Suppressor macrophage treated with lipopolysaccharide for 4 hours (primary cell): ENCODE results near the gene TOR1AIP1.
A peak's percentile ranks its signal among the peaks of the same experiment; 100 is the strongest.
"Not testable (repeated sequence)": the region's sequence is repeated elsewhere in the genome, so short reads cannot be mapped to it uniquely, and the experiment has no call there.

Source experiments
- DNase-seq: peaks from one replicate; pipeline ENCODE4 v3.0.0-alpha.2; 2020

The TOR1AIP1 gene, protein sequence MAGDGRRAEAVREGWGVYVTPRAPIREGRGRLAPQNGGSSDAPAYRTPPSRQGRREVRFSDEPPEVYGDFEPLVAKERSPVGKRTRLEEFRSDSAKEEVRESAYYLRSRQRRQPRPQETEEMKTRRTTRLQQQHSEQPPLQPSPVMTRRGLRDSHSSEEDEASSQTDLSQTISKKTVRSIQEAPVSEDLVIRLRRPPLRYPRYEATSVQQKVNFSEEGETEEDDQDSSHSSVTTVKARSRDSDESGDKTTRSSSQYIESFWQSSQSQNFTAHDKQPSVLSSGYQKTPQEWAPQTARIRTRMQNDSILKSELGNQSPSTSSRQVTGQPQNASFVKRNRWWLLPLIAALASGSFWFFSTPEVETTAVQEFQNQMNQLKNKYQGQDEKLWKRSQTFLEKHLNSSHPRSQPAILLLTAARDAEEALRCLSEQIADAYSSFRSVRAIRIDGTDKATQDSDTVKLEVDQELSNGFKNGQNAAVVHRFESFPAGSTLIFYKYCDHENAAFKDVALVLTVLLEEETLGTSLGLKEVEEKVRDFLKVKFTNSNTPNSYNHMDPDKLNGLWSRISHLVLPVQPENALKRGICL

GRCh38 chr1:179882253-179883039 is at the start of gene TOR1AIP1:
Gene TOR1AIP1 (plus strand): TSS chr1:179882285. CDS start chr1:179882503, 218 bp downstream.
- DNase-seq, result peak; percentile 99

- not testable (repeated sequence) for DNase-seq
Observed at GRCh38 chr1:179836686-179837445, 45.2 kb upstream of the TOR1AIP1 start.

GRCh38 chr1:179840107-179840506 is 42.0 kb upstream of the TOR1AIP1 start:
- DNase-seq, result no peak

GRCh38 chr1:179848233-179848632 is 33.9 kb upstream of the TOR1AIP1 start:
- DNase-seq, result no peak

GRCh38 chr1:179853102-179853501 is 29.0 kb upstream of the TOR1AIP1 start:
- no peak for DNase-seq

- DNase-seq, result not testable (repeated sequence)
Observed at GRCh38 chr1:179855831-179856230, 26.3 kb upstream of the TOR1AIP1 start.

GRCh38 chr1:179856296-179856695 is 25.8 kb upstream of the TOR1AIP1 start:
- peak; percentile 24 for DNase-seq

DNA sequence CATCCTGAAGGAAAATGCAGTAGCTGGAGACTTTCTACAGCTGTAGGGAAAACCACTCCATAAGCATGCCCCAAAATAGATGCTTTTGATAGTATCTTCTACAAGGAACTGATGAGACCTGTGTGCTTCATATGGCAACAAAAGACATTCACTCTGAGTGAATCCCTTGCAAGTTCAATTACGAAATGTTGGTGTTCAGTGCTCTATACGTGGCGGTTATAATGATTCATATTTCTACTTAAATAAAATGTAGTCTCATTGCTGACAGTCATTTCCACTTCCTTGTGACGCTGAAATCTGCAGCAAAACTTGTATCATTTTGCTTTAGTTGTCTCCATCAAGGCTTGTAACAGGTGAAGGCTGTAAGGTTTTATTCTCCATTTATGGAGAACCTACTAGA is 25.1 kb upstream of the TOR1AIP1 start:
- peak; percentile 48 for DNase-seq

DNA sequence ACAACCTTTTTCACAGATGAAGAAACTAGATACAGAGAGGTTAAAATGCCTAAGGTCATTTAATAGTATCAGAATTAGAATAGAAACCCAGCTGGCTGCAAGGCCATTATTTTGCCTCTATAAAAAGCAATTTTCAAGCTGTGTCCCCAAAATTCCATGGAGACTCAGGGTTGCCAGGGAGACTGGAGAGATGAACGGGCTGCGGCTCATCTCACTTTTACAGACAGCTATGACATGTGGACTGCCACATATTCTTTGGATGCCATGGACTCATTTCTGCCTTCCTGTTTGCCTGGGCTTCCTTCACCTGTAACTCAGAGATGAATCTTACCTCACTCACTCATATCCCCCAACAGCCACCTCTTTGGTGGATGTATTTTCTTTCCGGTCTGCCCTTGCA is 21.4 kb upstream of the TOR1AIP1 start:
- no peak for DNase-seq

DNA sequence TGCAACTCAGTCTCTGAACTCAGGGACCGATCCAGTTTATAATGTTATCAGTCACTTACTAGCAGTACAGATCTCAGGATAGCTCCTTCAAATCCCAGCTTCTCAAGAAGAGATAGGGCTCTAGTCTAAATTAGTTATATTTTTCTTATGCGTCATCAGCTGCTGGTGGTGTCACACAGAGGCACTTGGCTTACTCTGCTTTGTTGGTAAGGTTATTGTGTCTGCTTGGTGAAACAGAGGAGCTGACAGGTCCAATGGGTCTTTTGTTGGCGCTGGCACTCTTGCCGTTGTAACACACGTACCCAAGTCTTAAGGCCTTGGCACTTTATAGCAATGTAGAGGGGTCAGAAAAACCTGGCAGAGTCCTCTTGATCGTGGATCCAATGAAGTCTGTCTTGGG is 16.7 kb upstream of the TOR1AIP1 start:
- DNase-seq, result no peak

DNA sequence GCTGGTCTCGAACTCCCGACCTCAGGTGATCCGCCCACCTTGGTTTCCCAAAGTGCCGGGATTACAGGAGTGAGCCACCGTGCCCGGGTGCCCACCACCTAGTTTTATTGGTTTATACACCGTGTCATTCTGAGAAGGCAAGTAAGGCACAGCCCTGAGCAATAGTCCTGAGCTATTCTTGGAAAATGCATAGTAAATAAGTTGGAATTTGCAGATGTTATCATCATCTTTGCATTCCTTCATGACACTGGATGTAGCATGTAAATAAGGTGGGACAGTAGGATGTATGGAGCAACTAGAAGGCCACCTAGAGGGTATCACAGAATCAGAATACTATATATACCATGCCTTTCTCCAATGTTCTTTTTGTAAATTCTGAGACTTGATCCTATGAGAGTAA is 15.5 kb upstream of the TOR1AIP1 start:
- no peak for DNase-seq

DNA sequence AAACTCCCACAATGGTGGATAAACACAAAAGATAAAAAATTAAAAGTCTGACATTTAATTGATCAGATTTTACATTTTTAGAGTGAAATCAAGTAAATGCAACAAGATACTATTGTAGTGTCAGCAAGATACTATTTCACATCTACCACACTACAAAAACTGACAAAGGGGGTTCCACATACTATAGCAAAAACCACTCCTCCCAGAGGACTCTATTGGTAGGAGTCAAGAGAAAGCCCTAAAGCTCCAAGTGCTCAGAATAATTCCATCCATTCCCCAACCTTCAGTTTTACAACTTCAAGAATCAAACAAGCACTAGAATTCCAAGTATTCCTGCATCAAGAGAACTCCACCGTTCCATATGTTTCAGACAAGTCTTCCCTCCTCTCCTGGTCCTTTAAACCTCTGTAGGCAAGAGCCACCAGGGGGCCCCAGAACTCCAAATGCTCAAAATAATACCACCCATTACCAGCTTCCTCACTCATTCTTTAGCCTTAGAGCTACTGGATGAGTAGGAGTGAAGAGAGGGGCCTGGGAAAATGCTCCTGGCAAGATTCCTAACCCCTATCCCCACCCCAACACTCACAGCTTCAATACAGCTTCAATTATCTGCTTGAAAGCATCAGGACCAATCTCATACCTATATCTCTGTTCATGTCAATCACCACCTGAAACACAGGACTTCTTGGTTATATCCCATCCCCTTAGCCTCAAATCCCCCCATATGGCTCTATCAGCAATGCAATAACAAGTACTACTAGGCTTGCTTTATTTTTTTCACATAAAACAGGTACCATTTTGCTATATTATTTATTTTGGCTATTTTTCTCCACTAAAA is 14.4 kb upstream of the TOR1AIP1 start:
- DNase-seq, result peak; percentile 64

DNA sequence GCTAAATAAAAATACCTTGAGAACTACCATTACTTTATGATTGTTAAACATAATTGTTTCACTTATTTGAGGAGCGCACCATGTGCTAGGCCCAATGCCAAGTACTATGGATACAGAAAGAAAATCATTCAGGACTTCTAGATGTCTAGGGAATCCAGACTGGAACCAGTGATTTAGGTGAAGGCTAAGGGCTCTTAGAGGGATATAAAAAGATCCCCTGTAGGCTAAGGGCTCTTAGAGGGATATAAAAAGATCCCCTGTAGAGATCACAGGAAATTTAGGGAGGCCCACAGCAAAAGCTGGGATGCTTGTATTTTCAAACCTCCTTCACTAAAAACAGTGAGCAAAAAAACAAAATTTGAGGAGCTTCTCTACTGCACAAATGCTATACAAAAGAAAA is 11.2 kb upstream of the TOR1AIP1 start:
- DNase-seq, result no peak

DNA sequence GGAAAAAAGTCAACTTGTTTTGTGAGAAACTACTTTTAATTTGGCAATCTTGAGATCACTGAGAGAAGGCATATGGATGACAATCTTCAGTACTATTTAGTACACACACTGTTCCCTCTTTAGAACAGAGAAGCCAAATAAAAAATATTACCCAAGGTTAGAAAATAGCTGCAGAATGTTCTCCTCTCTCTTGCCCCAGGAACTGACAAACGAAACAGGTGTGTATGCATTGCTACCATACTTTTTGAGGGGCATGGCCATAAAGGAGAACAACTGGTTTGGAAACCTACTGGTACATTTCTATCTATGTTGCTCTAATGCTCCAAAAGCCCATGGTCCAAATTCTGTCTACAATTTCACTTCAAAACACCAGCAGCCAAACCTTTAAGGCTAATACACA is 10.1 kb upstream of the TOR1AIP1 start:
- no peak for DNase-seq

GRCh38 chr1:179872558-179872957 is 9.5 kb upstream of the TOR1AIP1 start:
- no peak for DNase-seq

DNA sequence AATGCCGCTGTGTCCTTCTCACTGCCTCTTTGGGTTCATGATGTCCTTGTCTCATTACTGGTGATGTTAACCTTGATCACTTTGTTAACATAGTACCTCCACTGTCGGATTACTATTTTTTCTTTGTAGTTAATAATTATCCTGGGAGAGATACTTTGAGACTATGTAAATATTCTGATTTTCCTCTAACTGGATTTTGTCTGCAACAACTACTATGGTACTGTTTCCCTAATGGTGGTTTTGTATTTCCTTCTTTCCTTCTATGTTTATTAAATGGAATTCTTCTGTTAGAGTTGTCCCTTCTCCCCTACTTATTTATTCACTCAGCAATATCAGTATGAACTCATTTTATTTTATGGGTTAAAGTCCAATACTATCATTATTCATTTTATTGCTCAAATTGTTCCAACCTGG is 8.6 kb upstream of the TOR1AIP1 start:
- DNase-seq, result no peak

DNA sequence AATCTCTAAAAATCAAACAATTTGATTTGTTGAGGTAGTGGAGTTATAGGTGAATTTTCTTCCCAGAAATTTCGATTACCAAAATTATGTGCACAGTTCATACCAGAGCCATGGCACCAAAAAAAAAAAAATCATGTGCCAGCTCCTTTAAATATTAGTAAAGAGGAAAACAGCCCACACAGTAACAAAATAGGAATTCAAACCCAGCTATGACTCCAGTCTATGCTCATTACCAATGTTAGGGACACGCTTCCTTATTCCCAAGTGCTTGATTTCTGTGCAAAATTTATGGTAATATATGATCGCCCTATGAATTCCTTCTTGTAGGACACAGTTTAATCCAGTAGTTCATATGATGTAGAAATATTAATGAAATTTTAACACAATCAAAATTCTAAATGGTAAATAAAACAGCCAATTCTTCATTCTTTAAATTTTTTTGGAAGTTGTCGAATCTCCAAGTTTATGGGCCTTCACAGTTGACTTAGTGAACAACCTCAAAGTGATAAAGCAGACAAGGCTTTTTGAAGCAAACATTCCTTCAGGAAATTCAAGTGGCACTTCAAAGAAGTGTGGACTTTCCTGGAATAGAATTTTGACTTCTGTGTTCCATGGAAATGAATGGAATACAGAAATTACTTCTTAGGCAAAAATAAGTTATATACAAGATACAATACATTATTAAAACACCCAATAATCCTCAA is 6.3 kb upstream of the TOR1AIP1 start:
- peak; percentile 28 for DNase-seq

DNA sequence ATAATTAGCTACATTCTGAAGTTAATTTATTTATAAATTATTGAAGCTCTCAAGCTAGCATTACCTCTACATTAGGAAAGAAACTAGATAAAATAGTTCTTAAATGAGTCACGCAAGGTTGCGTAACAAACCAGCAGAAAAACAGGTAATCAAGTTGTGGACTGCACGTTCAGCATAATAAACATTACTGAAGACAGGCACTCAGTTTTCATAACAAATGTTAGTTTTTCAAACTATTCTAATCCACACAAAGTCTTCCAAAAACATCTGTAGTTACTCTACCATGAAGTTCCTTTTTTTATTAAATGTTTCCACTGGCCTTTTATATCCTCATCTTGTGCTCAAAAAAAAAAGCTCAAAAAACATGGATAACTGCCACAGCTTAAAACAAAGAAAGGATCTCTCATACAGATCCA is 5.8 kb upstream of the TOR1AIP1 start:
- DNase-seq, result peak; percentile 35

- peak; percentile 89 for DNase-seq
Observed at GRCh38 chr1:179877586-179878265, 4.4 kb upstream of the TOR1AIP1 start, which contains the start of gene TOR1AIP2. Gene TOR1AIP2 (minus strand): TSS chr1:179877803. CDS start chr1:179852665, 25,138 bp downstream.

DNA sequence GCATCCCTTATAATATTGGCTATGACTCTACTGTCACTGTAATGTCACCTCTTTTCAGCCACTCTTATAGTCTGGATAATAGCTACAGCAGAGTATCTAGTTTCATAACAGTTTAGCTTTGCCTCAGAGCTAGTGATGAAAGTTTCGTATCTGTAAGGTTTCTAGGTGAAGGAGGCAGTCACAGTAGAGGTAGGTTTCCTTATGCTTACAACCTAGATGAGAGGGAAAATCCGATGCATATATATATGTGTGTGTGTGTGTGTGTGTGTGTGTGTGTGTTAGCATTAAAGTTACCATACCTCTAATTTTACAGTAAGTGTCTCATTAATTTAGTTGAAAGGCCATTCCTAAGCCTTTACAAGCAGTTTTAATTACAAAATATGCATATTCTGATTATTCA is 2.3 kb upstream of the TOR1AIP1 start:
- DNase-seq, result no peak
